ENCODE measurements around the gene ARID2.
A peak's percentile ranks its signal among the peaks of the same experiment; 100 is the strongest.

ARID2 gene, protein sequence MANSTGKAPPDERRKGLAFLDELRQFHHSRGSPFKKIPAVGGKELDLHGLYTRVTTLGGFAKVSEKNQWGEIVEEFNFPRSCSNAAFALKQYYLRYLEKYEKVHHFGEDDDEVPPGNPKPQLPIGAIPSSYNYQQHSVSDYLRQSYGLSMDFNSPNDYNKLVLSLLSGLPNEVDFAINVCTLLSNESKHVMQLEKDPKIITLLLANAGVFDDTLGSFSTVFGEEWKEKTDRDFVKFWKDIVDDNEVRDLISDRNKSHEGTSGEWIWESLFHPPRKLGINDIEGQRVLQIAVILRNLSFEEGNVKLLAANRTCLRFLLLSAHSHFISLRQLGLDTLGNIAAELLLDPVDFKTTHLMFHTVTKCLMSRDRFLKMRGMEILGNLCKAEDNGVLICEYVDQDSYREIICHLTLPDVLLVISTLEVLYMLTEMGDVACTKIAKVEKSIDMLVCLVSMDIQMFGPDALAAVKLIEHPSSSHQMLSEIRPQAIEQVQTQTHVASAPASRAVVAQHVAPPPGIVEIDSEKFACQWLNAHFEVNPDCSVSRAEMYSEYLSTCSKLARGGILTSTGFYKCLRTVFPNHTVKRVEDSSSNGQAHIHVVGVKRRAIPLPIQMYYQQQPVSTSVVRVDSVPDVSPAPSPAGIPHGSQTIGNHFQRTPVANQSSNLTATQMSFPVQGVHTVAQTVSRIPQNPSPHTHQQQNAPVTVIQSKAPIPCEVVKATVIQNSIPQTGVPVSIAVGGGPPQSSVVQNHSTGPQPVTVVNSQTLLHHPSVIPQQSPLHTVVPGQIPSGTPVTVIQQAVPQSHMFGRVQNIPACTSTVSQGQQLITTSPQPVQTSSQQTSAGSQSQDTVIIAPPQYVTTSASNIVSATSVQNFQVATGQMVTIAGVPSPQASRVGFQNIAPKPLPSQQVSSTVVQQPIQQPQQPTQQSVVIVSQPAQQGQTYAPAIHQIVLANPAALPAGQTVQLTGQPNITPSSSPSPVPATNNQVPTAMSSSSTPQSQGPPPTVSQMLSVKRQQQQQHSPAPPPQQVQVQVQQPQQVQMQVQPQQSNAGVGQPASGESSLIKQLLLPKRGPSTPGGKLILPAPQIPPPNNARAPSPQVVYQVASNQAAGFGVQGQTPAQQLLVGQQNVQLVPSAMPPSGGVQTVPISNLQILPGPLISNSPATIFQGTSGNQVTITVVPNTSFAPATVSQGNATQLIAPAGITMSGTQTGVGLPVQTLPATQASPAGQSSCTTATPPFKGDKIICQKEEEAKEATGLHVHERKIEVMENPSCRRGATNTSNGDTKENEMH (N-terminal part only)

DNA sequence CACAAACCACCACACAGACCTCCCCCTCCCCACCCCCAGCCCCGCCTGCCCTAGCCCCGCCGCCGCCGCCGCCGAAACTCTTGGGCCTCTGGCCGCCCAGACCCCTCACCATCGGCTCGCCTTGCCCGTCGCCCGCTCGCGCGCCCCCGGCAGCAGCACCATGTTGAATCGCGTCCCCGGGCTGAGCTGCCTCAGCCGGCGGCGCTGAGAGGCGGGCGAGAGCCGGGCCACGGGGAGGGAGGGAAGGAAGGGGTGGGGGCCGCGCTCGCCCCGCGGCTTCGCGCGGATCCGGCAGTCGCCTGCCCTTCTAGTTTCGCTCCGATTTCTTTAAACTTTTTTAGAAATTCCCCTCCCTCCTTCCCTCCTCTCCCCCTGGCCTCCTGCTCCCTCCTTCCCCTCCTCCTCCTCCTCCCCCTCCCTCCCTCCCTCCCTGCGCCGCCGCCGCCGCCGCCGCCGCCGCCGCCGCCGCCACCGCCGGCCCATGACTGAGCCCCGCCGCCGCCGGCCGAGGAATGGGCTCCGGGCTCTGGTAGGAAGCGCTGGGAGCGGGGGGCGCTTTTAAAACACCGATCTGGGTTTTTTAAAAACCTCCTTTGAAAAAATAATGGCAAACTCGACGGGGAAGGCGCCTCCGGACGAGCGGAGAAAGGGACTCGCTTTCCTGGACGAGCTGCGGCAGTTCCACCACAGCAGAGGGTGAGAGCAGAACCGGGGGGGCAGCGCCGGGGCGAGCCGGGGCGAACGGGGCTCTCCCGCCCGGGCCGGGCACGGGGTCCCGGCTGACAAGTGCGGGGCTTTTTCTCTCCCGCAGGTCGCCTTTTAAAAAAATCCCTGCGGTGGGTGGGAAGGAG lies at the start of gene ARID2:
ARID2 (plus strand) TSS at position 474 of the 851 bp plus-strand sequence; CDS start at position 605, 131 bp downstream.
- DNase-seq: peak; percentile 65 to 78

DNA sequence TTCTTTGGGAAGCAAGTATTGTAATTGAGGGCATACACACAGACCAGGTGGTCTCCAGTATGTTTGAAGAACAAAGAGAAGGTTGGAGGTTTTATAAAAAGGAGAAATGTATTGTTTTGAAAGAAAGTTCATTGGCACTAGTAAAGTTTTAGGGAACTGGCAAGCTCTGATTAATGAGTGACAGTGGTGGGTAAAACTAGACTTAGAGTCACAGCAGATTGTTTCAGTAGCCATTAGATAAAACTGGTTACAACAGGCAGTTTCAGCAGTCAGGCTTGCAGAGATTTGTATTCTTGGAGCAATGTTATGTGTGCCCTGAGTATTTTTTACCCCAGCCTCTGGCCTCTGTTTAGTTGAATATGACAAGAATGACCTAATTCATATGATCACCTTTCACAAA lies 49.1 kb upstream of the ARID2 start:
- no peak for DNase-seq

DNA sequence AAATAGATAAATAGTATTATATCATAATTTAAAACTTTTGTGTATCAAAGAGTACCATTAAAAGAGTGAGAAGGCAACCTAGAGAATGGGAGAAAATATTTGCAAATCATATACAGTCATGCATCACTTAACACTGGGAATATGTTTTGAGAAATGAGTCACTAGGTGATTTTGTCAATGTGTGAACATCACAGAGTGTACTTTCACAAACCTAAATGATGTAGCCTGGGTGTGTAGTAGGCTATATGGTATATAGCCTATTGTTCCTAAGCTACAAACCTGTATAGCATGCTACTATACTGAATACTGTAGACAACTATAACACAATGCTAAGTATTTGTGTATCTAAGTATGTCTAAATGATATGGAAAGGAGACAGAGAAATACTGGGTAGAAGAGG lies 48.0 kb upstream of the ARID2 start:
- no peak for DNase-seq

DNA sequence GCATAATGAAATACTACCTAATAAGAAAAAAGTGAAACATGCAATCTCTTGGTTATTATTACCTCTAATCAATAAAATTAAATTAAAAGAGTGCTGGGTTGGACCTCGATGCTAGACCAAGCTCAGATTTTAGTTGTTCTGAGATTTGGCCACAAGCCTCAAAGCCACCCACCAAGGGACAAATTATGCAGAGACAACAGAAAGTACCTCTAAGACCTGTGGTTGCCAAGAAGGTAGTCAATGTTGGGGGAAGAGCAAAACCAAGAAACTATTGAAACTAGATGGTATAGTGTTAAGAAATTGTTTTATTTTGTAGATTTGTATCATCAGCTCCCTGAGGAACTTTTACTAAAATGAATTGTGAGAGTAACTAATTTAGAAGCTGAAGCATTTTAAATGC lies 43.8 kb upstream of the ARID2 start:
- DNase-seq: no peak

- DNase-seq: no peak
Observed at GRCh38 chr12:45687081-45688015, 42.2 kb upstream of the ARID2 start.

GRCh38 chr12:45688183-45688582 lies 41.3 kb upstream of the ARID2 start:
- DNase-seq: no peak

- DNase-seq: no peak
Observed at GRCh38 chr12:45695035-45695434, 34.5 kb upstream of the ARID2 start.

- DNase-seq: no peak
Observed at GRCh38 chr12:45695606-45696005, 33.9 kb upstream of the ARID2 start.

- no peak for DNase-seq
Observed at GRCh38 chr12:45696049-45696448, 33.5 kb upstream of the ARID2 start.

- no peak for DNase-seq
Observed at GRCh38 chr12:45697371-45697770, 32.1 kb upstream of the ARID2 start.

DNA sequence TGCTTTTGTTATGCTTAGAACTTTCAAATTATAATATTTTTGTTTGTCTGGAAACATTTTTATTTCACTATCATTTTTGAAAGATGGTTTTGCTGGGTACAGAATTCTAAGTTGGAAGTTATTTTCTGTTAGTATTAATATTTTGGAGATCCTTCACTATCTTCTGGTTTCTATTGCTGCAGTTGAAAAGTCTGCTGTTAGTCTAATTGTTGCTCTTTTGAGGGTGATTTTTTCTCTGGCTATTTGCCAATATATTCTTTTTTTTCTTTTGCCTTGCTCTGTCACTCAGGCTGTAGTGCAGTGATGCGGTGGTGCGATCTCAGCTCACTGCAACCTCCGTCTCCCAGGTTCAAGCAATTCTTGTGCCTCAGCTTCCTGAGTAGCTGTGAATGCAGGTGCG lies 28.2 kb upstream of the ARID2 start:
- DNase-seq: no peak

DNA sequence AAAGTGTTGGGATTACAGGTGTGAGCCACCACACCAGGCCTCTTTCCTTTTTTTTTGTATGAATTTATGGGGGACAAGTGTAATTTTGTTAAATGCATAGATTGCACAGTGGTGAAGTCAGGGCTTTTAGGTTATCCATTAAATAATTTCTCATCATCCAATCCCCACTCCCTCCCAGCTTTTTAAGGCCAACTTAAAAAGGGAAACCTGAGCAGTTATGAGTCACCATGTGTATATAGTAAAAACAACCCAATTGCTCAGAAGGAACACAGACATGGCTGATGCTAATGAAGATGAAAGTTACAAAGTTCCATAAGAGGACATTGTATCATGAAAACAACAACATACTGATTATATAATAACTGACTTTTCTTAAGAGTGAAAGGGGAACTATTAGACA lies 25.6 kb upstream of the ARID2 start:
- no peak for DNase-seq

GRCh38 chr12:45704968-45705367 lies 24.5 kb upstream of the ARID2 start:
- DNase-seq: no peak

- no peak for DNase-seq
Observed at GRCh38 chr12:45705404-45705803, 24.1 kb upstream of the ARID2 start.

DNA sequence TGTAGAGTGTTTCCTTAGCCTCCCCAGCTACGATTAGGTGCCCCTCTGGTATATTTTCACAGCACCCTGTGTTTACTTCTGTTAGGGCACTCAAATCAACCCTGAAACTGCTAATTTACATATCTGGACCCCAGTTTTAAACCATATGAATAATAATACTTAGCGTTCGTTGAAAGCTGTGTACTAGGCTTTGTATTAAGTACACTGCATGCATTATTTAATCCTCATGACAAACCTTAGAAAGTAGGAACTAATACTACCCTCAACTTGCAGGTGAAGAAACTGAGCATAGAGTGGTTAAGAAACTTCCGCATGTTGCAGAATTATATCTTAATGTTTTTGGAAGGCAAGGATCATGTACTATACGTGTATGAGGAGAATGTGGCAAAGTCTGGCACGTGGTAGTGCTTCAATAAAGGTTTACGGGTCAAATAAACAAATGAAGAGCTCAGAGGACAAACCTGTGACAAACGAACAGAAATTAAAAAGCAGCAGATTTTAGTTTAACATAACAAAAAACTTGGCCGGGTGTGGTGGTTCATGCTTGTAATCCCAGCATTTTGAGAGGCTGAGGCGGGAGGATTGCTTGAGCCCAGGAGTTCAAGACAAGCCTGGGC lies 22.2 kb upstream of the ARID2 start:
- DNase-seq: no peak

GRCh38 chr12:45708363-45708762 lies 21.1 kb upstream of the ARID2 start:
- DNase-seq: no peak

- DNase-seq: no peak
Observed at GRCh38 chr12:45708901-45709300, 20.6 kb upstream of the ARID2 start.

- DNase-seq: no peak
Observed at GRCh38 chr12:45712319-45712718, 17.2 kb upstream of the ARID2 start.

DNA sequence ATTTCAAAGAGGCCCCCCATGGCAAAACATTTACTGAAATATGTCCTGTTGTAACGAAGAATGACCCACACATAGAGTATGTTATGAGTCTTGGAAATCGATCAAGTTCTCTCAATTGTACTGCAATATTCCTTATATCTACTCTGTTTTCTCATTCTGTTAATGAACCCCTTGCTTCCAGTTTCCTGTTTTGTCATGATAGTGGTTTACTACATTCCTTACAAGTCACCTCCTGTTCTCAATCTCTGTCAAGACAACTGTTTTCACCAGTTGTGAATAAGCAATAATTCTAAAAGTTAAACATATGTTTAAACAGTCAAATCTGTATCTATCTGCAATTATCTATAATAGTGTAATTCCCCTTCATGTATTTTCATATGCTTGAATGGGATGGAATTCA lies 16.4 kb upstream of the ARID2 start:
- no peak for DNase-seq

- DNase-seq: no peak
Observed at GRCh38 chr12:45718306-45718705, 11.2 kb upstream of the ARID2 start.

DNA sequence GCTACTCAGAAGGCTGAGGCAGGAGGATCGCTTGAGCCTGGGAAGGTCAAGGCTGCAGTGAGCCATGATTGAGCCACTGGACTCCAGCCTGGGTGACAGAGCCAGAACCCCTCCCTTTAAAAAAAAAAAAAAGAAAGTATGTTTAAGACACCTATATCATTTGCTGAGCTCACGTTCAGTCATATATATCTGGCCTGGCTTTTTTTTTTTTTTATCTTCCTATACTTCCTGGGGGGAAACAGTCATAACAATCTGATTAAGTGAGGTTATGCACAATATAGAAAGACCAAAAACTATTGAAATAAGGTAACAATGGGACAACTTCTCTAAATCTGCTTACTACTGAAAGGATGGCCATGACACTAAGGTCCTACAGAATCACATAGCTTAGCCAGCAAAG lies 9.4 kb upstream of the ARID2 start:
- no peak for DNase-seq
